ENCODE data around the gene AACS.
"Not testable (repeated sequence)": the region's sequence is repeated elsewhere in the genome, so short reads cannot be mapped to it uniquely, and the experiment has no call there.

Gene AACS

DNA sequence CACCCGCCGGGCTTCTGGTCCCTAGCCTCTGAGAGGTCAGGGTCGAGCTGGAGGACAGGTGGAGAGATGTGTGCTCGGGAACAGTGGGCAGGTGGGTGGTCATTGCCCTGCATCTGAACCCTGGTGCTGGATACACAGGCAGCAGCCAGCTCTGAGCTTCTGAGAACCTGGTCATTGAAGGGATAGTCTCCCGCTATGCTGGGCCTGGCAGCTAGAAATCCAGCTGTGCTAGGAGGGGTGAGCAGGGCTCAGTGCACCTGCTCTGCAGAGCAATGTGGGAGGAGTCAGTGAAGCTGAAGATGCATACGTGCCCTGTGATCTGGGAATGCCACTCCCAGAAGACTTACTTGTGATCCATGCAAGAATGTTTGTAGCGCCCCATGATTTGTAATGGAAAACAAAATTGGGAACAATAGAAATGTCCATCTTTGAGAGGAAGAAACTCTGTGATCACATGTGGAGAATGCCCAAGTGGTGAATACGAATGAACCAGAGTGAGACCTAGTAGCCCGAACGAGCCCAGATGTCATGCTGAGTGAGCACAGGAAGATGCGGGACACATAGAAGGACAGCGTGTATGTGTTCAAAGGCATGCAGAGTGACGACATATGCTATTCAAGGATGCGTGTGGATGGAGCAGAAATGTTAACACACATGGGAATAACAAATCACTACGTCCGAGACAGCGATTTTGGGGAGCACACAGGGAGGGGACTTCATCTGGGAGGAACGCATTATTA lies 63.4 kb downstream of the AACS start:
- no peak for DNase-seq

DNA sequence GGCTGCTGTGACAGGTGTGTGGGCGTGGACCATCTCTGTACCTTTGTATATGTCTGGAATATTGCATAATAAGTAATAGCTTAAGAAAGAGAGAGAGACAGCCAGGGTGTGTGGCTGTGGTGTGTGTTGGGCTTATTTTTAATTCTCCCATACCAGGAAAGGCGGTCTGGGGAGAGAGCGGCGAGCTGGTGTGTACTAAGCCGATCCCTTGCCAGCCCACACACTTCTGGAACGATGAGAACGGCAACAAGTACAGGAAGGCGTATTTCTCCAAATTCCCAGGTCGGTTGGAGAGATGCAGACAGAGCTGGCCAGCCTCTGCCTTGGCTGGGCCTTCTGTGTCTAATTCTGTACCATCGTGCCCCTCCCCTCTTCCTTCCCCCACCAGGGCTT lies 63.9 kb downstream of the AACS start:
- no peak for DNase-seq

DNA sequence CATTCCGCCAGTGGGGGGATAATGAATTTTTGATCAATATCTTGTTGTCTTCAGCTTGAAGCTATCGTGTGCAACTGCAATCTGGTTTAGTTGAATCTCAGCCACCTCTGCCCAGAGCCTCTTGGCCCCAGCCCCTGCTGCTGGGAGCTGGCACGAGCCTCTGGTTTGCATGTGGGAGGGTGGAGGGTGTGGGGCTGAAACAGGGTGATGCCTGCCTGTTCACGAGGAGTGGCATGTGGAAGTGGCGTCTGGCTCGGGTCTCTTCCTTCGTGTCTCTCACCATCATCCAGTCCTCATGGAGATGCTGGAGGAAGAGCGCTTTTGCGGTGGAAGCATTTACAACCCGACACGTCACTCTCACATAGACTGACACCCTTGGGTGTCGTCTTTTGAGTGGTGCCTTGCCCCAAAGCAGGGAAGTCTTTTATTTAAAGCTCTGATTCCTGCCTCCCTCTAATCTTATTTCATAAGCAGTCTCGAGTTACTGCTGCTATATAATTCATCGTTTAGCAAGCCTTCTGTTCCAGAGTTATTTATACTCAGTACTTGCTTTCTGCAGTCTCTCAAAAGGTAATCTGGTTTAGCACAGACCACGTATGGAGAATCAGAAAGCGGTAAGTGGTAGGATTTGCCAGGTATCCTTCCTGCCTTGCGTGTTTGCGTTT lies 64.5 kb downstream of the AACS start:
- DNase-seq = no peak

DNA sequence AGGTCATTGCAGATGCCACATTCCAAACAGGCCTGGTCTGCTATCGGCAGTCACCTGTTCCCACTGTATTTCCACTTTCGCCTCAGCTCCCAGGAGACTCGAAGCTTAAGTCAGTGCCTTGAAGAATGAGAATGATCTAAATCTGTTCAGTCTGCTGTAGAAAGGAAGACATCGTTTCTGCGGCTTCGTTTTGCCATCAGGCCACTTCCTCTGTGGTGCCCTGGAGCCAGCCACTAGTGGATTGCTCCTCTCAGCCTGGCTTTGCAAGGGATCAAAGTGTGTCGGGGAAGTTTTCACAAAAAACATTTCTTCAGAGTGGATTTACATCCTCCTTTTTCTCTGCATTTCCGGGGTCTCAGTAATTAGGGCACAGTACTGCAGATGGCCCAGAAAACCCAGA lies 66.7 kb downstream of the AACS start:
- DNase-seq = no peak

DNA sequence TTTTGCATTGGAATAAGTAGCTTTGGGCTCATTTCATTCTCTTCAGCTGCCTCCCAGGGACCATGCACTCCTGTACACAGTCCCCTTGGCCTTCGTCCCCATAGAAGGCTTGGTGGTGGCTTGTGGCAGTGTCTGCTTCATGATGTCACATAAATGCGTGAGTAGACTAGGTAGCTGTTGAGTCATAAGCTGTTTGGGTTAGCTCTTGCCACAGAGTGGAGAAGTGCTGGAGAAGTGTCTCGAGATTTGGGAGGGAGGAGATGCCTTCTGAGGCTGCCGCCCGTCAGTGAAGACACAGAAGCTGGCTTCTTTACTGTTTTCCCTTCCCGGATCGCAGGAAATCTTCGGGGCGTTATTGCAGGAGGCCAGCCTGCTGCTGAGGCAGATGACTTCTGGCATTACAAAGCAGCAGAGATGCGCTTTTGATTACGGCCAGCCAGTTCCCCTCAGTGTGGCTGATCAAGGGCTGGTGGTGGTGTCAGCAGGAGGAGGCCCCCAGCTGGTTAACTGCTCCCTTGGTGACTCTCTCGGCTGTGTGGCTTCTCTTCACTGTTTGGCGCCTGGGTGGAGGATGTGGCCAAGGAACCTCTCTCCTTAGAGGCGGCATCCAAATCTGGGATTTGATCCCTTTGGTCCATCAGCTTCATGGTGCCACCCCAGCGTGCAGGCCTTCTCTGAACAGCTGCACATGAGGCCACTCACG lies 67.6 kb downstream of the AACS start:
- DNase-seq = no peak

DNA sequence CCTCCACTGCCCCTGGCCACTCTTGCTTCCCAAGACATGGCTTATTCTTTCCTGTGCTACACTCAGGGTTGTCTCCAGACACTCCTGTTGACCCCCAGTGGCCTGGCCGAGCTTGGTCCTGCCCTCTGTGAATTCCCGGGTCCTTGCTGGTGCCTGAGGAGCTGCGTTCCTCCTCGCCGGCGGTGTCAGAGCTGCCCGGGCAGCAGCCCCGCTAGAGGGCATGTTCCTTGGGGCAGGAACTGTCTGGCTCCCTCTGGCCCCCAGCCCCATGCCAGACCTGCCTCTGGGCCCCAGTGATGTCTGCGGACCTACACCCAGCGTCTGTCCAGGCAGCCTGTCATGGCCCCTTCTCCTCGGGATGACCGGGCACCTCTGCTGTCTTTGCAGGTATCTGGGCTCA lies 68.4 kb downstream of the AACS start:
- no peak for DNase-seq

DNA sequence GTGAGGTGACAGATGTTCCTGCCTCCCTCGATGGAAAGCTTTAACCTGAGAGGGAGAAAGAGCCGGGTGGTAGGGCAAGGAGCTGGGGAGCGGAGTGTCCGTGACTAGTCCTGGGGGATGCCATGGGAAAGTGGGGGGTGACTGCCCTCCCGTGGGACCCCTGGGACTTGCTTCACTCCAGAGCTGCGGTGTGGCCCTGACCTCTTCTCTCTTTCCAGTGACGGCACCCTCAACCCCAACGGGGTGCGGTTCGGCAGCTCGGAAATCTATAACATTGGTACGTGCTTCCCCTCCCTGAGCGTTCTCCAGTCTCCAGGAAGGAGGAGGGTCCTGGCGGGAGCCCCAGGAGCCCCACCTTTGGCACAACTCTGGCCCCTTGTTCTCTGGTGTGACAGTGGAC lies 69.3 kb downstream of the AACS start:
- no peak for DNase-seq

DNA sequence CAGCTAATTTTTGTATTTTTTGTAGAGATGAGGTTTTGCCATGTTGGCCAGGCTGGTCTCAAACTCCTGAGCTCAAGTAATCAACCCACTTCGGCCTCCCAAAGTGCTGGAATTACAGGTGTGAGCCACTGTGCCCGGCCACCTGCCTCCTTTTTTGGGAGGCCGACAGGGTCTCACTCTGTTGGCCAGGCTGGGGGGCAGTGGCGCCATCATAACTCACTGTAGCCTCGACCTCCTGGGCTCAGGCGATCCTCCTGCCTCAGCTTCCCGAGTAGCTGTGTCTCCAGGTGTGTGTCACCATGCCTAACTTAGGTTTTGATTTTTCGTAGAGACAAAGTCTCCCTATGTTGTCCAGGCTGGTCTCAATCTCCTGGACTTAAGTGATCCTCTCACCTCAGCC lies 70.7 kb downstream of the AACS start:
- no peak for DNase-seq

DNA sequence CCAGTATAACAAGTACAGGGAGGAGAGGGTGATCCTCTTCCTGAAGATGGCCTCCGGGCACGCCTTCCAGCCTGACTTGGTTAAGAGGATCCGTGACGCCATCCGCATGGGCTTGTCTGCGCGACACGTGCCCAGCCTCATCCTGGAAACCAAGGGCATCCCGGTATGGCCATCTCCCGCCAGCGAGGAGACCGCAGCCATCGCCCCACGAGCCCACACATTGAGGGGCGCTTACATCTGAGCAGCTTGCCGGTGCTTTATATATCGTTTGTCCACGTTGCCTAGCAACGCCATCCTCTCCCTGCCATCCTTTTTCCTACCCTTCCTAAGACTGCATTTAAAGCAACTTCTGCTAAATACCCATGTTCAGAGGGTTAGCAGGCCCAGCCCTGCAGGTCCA lies 71.5 kb downstream of the AACS start:
- no peak for DNase-seq

DNA sequence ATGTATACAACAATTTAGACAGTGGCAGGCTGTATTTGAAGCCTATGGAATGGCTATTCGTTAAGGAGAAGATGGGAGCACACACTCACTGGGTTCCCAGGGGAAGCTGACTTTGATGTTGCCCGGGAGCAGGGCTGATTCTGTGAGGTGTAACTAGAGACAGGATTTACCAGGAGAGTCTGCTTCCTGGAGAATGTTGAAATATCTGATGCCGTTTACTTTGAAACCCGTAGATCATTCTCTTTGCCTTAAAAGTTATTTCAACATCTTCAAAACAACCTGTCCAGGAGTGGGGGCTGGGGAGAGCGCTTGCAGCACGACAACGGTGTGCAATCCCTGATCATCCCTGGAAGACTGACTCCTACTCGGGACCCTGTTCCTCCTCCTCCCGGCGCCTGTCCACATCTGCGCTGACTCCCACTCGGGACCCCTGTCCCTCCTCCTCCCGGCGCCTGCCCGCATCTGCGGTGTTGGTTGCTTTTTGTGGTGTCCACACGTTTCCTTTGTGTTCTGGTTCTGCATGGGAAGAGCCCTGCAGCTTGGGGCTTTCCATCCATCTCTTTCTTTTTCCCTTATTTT lies 72.6 kb downstream of the AACS start:
- no peak for DNase-seq

DNA sequence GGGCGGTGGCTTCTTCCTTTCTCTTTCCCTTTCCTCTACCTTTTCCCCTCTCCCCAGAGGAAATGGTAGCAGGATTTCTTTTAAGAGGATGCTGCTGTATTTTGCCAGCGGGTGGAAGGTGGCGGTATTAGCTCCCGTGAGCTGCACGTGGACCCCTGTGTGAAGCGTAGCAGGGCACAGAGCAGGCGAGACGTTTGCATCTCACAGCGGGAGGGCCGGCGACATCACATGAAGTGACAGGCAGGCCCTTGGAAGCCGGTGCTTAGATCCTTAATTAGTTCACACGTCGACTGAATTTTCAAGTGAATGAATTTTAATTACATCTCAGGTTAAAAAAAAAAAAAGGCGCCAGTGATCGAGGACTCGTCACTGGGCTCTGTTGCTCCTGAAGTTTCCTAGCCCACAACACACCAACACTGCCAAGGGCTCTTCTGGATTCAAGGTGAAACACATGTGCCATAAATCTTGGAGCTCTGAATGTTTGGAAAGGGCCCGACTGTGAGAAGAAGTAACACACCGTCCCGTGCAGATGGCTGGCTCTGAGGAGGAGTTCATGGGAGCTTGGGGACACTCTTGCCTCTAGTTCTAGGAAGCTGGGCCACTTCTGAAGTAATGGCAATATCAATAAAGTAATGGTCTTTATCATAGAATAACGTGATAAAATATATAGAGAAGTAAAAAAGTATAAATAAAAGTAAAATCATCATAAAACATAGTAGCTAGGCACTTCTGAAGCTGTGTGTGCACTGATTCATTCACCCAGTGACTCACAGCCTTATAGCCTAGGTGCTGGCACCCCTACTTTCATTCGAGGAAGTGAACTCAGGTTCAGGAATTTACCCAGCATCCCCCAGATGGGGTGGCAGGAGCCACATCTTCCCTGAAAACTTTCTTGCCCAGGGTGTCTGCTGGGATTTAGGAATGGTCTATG lies 75.3 kb downstream of the AACS start:
- DNase-seq = no peak

DNA sequence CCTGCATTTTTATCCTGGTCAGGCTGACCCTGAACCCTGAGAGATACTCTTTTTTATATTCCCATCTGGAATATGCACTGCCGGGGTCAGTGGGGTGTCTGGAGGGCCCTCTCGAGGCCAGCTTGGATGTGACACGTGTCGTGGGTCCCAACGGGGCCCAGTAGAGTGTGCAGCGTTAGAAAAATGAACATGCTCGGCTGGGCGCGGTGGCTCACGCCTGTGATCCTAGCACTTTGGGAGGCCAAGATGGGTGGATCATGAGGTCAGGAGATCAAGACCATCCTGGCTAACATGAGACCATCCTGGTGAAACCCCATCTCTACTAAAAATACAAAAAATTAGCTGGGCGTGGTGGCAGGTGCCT lies 76.0 kb downstream of the AACS start:
- not testable (repeated sequence) for DNase-seq

DNA sequence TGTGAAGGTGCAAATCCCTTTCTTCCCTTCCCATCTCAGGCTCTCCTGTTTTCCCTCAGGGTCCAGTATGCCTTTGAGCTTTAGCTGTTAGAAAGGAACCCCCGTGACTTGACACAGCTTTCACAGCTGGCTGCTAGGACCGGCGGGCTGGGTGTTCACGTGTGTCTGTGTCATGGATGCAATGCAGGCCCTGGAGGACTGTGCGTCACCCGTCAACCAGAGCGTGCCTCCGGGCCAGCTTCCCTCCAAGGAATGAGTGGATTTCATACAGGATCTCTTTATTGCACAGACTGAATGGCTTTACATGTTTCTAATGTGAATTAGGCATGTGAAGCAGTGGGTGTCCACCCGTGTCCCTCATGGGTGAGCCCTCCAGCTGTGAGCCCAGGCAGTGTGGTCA lies 77.4 kb downstream of the AACS start:
- DNase-seq = no peak

DNA sequence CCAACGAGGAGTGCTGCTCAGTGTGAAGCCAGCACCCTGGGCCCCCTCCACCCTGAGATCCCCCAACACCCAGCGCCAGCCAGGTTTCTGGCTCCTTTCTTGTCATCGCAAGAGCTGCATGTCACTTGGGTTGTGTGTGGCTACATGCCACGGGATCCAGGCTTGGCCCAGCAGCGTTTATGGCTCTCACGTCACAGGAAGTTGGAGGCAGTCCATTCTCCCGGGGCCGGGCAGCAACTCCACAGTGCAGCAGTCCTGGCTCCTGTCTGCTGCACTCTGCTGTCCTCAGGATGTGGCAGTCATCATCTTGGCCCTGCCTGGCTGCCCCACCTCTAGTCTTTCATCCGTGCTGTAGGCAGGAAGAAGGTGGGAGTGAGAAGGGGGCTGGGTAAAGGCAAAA lies 78.3 kb downstream of the AACS start:
- DNase-seq = no peak

DNA sequence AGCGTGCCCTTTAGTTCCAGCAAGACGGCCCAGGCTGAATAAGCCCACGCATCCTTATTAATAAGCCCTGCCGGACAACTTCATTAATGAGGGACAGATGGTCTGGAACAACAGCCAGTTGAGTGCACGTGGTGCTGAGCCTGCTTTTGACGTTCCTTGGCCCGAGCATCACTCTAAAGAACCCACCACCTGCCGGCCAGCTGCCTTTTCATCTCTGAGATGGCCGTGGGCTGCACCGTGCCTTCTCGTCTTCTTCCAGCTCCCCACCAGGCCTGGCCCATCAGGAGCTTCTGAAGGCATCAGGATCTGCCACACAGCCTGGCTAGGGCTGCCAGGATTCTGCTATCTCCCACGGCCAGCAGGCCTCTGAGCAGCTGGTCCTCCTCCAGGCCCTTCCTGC lies 80.0 kb downstream of the AACS start:
- no peak for DNase-seq

DNA sequence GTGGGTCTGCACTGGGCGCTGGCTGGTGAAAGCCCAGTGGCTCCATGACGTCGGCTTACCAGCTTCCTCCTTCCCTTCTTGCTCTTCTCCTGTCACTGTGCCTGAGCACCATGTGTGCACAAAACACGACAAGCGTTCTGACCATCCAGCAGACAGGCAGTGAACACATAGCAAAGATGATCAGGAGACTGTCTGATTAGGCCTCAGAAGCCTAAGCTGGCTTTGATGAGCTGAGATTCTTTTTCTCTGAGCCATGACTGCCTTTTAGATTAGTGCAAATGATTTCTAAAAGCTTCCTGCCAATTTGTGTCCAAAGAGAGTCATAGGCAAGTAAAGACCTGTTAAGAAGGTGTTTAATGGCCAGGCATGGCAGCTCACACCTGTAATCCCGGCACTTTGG lies 83.1 kb downstream of the AACS start:
- DNase-seq = peak; percentile 8

DNA sequence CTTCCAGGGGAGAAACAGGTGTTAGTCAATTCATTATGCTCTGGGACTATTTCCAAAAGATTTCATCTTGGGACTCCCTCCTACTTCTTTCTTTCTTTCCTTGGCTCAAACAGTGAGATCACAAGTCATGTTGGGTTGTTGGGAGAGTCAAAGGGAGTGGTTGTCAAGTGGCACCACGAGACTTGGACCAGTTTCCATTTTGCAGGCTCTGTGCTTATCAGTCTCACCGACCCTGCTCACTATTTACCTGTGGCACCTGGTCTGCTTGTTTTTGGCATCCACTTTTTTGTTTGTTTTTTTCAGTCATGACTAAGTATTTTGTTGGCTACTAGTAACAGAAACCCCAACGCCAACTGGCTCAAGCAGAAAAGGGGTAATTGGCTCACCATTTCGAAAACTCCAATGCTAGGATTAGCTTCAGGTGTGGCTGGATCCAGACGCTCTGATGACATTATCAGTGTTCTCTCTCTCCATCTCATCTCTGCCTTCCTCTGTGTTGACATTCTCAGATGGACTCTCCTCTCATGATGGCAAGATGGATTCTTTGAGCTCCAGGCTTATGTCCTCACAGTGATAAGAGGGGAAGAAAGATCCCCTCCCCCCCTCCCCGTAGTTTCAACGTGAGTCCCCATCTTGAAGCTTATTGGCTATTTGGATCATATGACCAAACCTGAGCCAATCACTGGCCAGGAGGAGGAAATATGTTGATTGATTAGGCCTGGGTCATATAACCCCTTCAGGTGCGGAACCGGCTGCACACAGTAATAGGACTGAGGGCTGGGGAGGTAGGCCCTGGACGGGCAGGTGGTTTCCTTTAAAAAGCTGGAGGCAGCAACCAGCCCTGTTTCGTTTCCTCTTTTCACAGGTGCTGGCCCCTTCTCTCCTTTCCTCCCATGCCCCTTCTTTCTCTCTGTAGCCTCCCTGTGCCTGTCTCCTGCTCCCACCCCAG lies 84.2 kb downstream of the AACS start:
- peak; percentile 77 for DNase-seq

DNA sequence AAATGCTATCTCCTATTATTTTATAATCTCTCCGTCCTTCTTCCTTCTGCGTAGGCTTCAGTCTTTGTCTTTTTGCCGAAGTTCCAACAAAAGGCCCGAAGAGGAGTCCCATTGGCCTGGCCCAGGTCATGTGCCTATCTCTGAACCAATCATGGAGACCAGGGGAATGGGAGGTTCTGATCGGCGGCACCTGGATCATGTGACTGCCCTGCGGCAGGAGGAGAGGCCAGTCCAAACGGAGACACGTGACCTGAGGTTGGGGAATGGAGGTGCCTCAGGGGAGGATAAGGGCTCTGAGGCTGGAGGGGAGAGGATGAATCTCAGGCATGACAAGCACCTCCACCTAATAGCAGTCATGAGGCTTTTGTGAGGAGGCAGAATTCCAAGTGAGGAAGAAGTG lies 86.0 kb downstream of the AACS start:
- DNase-seq = no peak

DNA sequence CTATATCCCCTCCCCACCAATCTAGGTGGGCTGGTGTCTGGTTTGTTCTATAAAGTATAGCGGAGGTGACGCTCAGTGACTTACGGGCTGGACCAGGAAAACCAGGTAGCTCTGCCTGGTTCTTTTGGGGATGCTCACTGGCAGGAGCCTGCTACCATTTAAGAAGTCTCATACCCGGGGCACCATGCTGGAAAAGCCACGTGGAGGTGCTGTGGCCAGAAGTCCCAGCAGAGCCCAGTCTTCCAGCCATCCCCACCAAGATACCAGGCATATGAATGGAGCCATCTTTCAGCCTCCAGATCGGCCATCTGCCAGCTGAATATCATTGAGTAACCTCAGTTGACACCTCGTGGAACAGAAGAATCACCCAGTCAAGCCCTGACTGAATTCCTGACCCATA lies 87.2 kb downstream of the AACS start:
- DNase-seq = no peak

DNA sequence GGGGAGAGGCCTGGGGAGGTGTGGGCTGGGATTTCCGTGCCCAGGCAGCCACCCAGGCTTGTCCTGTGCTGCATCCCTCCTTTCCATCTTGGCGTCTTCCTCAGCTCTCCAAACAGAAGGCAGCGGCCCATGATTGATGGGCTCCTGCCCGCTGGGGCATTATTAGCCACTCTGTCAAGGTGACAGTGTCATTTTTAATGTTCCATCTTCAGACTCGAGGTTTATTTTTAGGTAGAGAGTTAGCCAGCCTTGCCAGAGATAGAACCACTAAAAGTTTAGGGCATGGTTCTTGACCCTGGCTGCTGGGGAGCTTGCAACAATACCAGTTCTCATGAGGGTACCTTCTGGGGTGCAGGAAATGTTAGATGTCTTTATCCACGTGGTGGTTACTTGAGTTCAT lies 90.1 kb downstream of the AACS start:
- no peak for DNase-seq

DNA sequence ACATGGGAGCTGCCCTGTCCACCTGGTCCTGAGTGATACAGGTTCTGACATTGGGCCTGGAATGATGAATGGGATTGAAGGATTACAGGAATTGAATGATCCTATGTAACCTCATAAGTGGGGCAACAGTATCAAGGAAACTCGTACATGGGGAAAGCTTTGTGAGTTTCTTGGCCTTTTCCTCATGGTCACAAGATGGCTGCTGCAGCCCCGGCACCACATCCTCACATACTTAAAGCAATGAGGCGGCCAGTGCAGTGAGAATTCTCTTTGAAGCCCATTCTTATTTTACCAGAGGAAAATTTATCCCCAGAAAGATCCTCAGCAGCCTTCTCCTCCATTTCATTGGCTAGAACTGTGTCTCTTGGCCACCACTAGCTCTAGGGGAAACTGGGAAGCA lies 91.9 kb downstream of the AACS start:
- DNase-seq = no peak

DNA sequence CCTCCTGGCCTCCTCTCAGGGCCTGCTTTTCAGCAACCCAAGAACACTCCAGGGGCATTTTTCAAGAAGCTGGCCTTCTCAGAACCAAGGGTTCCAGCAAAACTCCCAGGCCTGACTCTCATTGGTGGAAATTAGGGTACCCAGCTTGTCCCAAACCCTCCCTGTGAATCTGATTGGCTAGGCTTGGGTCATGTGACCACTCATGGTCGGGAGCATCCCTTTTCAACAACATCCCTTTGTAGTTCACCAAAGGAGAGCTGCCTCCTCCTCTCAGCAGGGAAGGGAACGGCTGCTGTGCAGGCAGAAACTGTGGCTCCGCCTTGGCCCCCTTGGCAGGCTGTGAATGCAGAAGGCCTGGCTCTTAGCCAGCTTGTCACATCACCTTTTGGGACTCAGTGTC lies 94.5 kb downstream of the AACS start:
- DNase-seq = no peak
